Left ventricle myocardium inferior (tissue), 1 donor: ENCODE data around the gene FRYL. TPM values are rescaled to one million over a fixed set of nuclear protein-coding genes. Genes with fewer than 3 reads are reported as not detected.

ENCODE experiments used
- DNase-seq: peaks from one replicate; pipeline ENCODE4 v3.0.0-alpha.2; 2020
- H3K27ac ChIP-seq: fragments of 200-600 bp; replicated peaks from 2 replicates; pipeline ENCODE4 v1.8.0; 2021
- H3K27me3 ChIP-seq: fragments of 200-600 bp; 2 replicates; pipeline ENCODE4 v1.8.0; 2021; ENCODE audit warnings: low read depth
- H3K36me3 ChIP-seq: fragments of 200-600 bp; 2 replicates; pipeline ENCODE4 v1.8.0; 2021
- H3K4me1 ChIP-seq: fragments of 200-600 bp; 2 replicates; pipeline ENCODE4 v1.8.0; 2021
- H3K4me3 ChIP-seq: fragments of 200-600 bp; 2 replicates; pipeline ENCODE4 v1.8.0; 2021; ENCODE audit warnings: mild to moderate bottlenecking, moderate library complexity
- H3K9me3 ChIP-seq: fragments of 200-600 bp; replicated peaks from 2 replicates; pipeline ENCODE4 v1.8.0; 2021
- CTCF ChIP-seq: fragments of 200-600 bp; IDR thresholded peaks from 2 replicates; pipeline ENCODE4 v1.8.0; 2021; ENCODE audit warnings: antibody characterized with exemption, mild to moderate bottlenecking, borderline replicate concordance
- intact Hi-C: fragments of 100-400 bp; cut with micrococcal nuclease; formaldehyde crosslinking; loops from one replicate; pipeline ENCODE4 v1.11.0; 2022
- total RNA-seq: library from RNA; stranded (reverse); fragmentation: NEBNext Ultra II Directional; extraction: Animal tissue kit (Norgen Biotek cat#: 25700); gene quantifications from one replicate; pipeline ENCODE4 v1.2.1, GENCODE V29; 2021
- donor health status: DM: no; HTN: yes; CAD: no; lungs with severe emphysema.

The FRYL gene
- total RNA-seq, 1 donor from 2014 or later: 33.2 TPM

GRCh38 chr4:48791313-48791712 is 11.2 kb upstream of the FRYL start:
- Histone ChIP-seq H3K36me3 (no peaks in the 10 kb centered on the region), H3K27ac (no peak overlapping the region), H3K27me3 (no peaks in the 10 kb centered on the region), H3K9me3 (no peaks in the 10 kb centered on the region), H3K4me3 (no peak overlapping the region), H3K4me1 (peaks cover 15% of the 10 kb centered on the region)
- DNase-seq: no peak
- intact Hi-C loops: no loop called here
- no peak for TF ChIP-seq CTCF

GRCh38 chr4:48790561-48790960 is 10.5 kb upstream of the FRYL start:
- TF ChIP-seq CTCF: no peak
- Histone ChIP-seq H3K27ac (no peak overlapping the region), H3K4me1 (peaks cover 15% of the 10 kb centered on the region), H3K9me3 (no peaks in the 10 kb centered on the region), H3K36me3 (no peaks in the 10 kb centered on the region), H3K27me3 (no peaks in the 10 kb centered on the region), H3K4me3 (no peak overlapping the region)
- intact Hi-C loops: no loop called here
- no peak for DNase-seq

GRCh38 chr4:48787056-48787455 is 7.0 kb upstream of the FRYL start:
- H3K4me1 ChIP-seq: peaks cover 4% of the 10 kb centered on the region
- H3K36me3 ChIP-seq: no peaks in the 10 kb centered on the region
- no peak overlapping the region for H3K4me3 ChIP-seq
- no peak overlapping the region for H3K27ac ChIP-seq
- no peaks in the 10 kb centered on the region for H3K27me3 ChIP-seq
- intact Hi-C loops: no loop called here
- TF ChIP-seq CTCF: no peak
- no peak for DNase-seq
- no peaks in the 10 kb centered on the region for H3K9me3 ChIP-seq

GRCh38 chr4:48786549-48786948 is 6.5 kb upstream of the FRYL start:
- Histone ChIP-seq H3K4me3 (no peak overlapping the region), H3K4me1 (no peaks in the 10 kb centered on the region), H3K27ac (no peak overlapping the region), H3K36me3 (no peaks in the 10 kb centered on the region), H3K9me3 (no peaks in the 10 kb centered on the region), H3K27me3 (no peaks in the 10 kb centered on the region)
- no peak for DNase-seq
- TF ChIP-seq CTCF: no peak
- intact Hi-C loops: no loop called here

- no peak for DNase-seq
- H3K27ac ChIP-seq: no peak overlapping the region
- intact Hi-C loops: no loop called here
These were observed 5.2 kb upstream of the FRYL start for GRCh38 chr4:48785302-48785701.

More at GRCh38 chr4:48785302-48785701, 5.2 kb upstream of the FRYL start:
- H3K27me3 ChIP-seq: no peaks in the 10 kb centered on the region
- H3K9me3 ChIP-seq: no peaks in the 10 kb centered on the region
- no peaks in the 10 kb centered on the region for H3K36me3 ChIP-seq
- TF ChIP-seq CTCF: no peak
- peaks cover 8% of the 10 kb centered on the region for H3K4me1 ChIP-seq
- H3K4me3 ChIP-seq: no peak overlapping the region
